Heart left ventricle (tissue), 13 donors: ENCODE results near the gene GALK1.

Experiments
- CTCF ChIP-seq, 12 donors: fragments of 200-600 bp; sonication (generic) in 4 of 12; IDR thresholded peaks; one replicate each; pipeline versions ENCODE4 v1.5.0 to v1.8.0; 2018 to 2022; ENCODE audit warnings: antibody characterized with exemption in 12 of 12, mild to moderate bottlenecking in 5 of 12
- POLR2A ChIP-seq, 2 donors: fragments of 450-650 bp; IDR thresholded peaks; one replicate each; pipeline ENCODE4 v1.6.1; 2017; ENCODE audit warnings: antibody characterized with exemption in 2 of 2, mild to moderate bottlenecking in 2 of 2, moderate library complexity in 2 of 2
- donor health status: ischemic (EF 13 %, LVEDD 7.1; RV severe dilation, severe dysfunction).
- donor health status: DM: no; HTN: yes; CAD: no.
- donor health status: DM: no; HTN: no; CAD: no.
- donor health status: ischemic (EF 25% LVEDD 6.9; RV normal size, moderate dysfunction).
- donor health status: ischemic (EF 25% LVEDD 5.7; RV mildly dilated, moderate dysfunction).
- donor health status: ischemic (EF 35%, LVEDD 5.7; RV mildly dilated, moderate dysfunction).
- donor health status: nonischemic (EF 11% LVEDD 7.7; RV severe dilation, severe dysfunction).
- donor health status: DM: yes; HTN: yes; CAD: no.
- donor health status: PGD.
- donor health status: ischemic (EF 29% LVEDD 5.4; RV normal size, mild dysfunction).
- donor health status: nonischemic (EF 23%, LVEDD 6.1; RV moderate dilation, normal function).

- TF ChIP-seq CTCF (IDR thresholded peaks at IDR 0.05) (no peak), POLR2A (IDR thresholded peaks at IDR 0.05) (no peak)
Measured at GRCh38 chr17:75722542-75723095, 42.4 kb downstream of the GALK1 start.
